ENCODE data around the gene SMYD2. TPM values are rescaled to one million over a fixed set of nuclear protein-coding genes. Genes with fewer than 3 reads are reported as not detected.

SMYD2 gene
- total RNA-seq, 1 experiment from 2014 or later: 33.1 TPM

GRCh38 chr1:214289574-214290272 lies 8.8 kb downstream of the SMYD2 start:
- no peaks in the 10 kb centered on the region for H3K27me3 ChIP-seq (ENCODE audit: low read length)
- H3K4me3 ChIP-seq (ENCODE audit: low read length): no peak overlapping the region
- H3K9ac ChIP-seq (ENCODE audit: low read length): no peak overlapping the region
- no peaks in the 10 kb centered on the region for H3K36me3 ChIP-seq (ENCODE audit: insufficient read depth, low read length)
- H3K9me3 ChIP-seq (ENCODE audit: low read length): no peaks in the 10 kb centered on the region
- DNase-seq: no peak
- H3K27ac ChIP-seq (ENCODE audit: low read length): no peak overlapping the region
- peaks cover 44% of the 10 kb centered on the region for H4K20me1 ChIP-seq (ENCODE audit: insufficient read depth, low read depth, low read length)
- H3K79me2 ChIP-seq (ENCODE audit: low read length): 0 out of 2 replicates have a peak, but pooled peaks cover 10% of the 10 kb centered on the region
- no peaks in the 10 kb centered on the region for H3K4me1 ChIP-seq (ENCODE audit: low read length)
- H2AFZ ChIP-seq (ENCODE audit: low read length): no peak overlapping the region
- H3K4me2 ChIP-seq (ENCODE audit: low read depth, low read length, poor library complexity, severe bottlenecking): no peak overlapping the region
- H3K9me2 ChIP-seq (replicated peaks; ENCODE audit: insufficient read depth, low read length): no peaks in the 10 kb centered on the region

GRCh38 chr1:214290424-214291037 lies 9.6 kb downstream of the SMYD2 start:
- H3K9me2 ChIP-seq (replicated peaks; ENCODE audit: insufficient read depth, low read length): no peaks in the 10 kb centered on the region
- no peak overlapping the region for H3K27ac ChIP-seq (ENCODE audit: low read length)
- peaks cover 46% of the 10 kb centered on the region for H4K20me1 ChIP-seq (ENCODE audit: insufficient read depth, low read depth, low read length)
- no peak overlapping the region for H2AFZ ChIP-seq (ENCODE audit: low read length)
- no peaks in the 10 kb centered on the region for H3K27me3 ChIP-seq (ENCODE audit: low read length)
- no peaks in the 10 kb centered on the region for H3K9me3 ChIP-seq (ENCODE audit: low read length)
- no peak overlapping the region for H3K4me3 ChIP-seq (ENCODE audit: low read length)
- no peaks in the 10 kb centered on the region for H3K36me3 ChIP-seq (ENCODE audit: insufficient read depth, low read length)
- peaks cover 13% of the 10 kb centered on the region; the same call in 1 of the 2 replicates for H3K79me2 ChIP-seq (ENCODE audit: low read length)
- no peaks in the 10 kb centered on the region for H3K4me1 ChIP-seq (ENCODE audit: low read length)
- no peak overlapping the region for H3K9ac ChIP-seq (ENCODE audit: low read length)
- DNase-seq: no peak
- H3K4me2 ChIP-seq (ENCODE audit: low read depth, low read length, poor library complexity, severe bottlenecking): no peak overlapping the region

GRCh38 chr1:214292322-214292721 lies 11.4 kb downstream of the SMYD2 start:
- no peak overlapping the region for H3K4me3 ChIP-seq (ENCODE audit: low read length)
- no peaks in the 10 kb centered on the region for H3K27me3 ChIP-seq (ENCODE audit: low read length)
- no peak overlapping the region for H3K9ac ChIP-seq (ENCODE audit: low read length)
- H3K36me3 ChIP-seq (ENCODE audit: insufficient read depth, low read length): no peaks in the 10 kb centered on the region
- H3K27ac ChIP-seq (ENCODE audit: low read length): no peak overlapping the region
- H3K4me1 ChIP-seq (ENCODE audit: low read length): no peaks in the 10 kb centered on the region
- H3K9me3 ChIP-seq (ENCODE audit: low read length): no peaks in the 10 kb centered on the region
- DNase-seq: no peak
- H3K9me2 ChIP-seq (replicated peaks; ENCODE audit: insufficient read depth, low read length): no peaks in the 10 kb centered on the region
- H3K79me2 ChIP-seq (ENCODE audit: low read length): peaks cover 4% of the 10 kb centered on the region; the same call in 1 of the 2 replicates
- H3K4me2 ChIP-seq (ENCODE audit: low read depth, low read length, poor library complexity, severe bottlenecking): no peak overlapping the region
- H2AFZ ChIP-seq (ENCODE audit: low read length): no peak overlapping the region
- H4K20me1 ChIP-seq (ENCODE audit: insufficient read depth, low read depth, low read length): peaks cover 53% of the 10 kb centered on the region

GRCh38 chr1:214295934-214296333 lies 15.0 kb downstream of the SMYD2 start:
- Histone ChIP-seq H3K9me3 (ENCODE audit: low read length) (no peaks in the 10 kb centered on the region), H3K27me3 (ENCODE audit: low read length) (no peaks in the 10 kb centered on the region), H3K9me2 (replicated peaks; ENCODE audit: insufficient read depth, low read length) (no peaks in the 10 kb centered on the region), H3K36me3 (ENCODE audit: insufficient read depth, low read length) (no peaks in the 10 kb centered on the region), H3K27ac (ENCODE audit: low read length) (no peak overlapping the region), H3K4me3 (ENCODE audit: low read length) (no peak overlapping the region), H3K4me1 (ENCODE audit: low read length) (no peaks in the 10 kb centered on the region), H3K79me2 (ENCODE audit: low read length) (peaks cover 4% of the 10 kb centered on the region; the same call in 1 of the 2 replicates), H4K20me1 (ENCODE audit: insufficient read depth, low read depth, low read length) (peaks cover 40% of the 10 kb centered on the region), H2AFZ (ENCODE audit: low read length) (no peak overlapping the region), H3K9ac (ENCODE audit: low read length) (no peak overlapping the region), H3K4me2 (ENCODE audit: low read depth, low read length, poor library complexity, severe bottlenecking) (no peak overlapping the region)
- no peak for DNase-seq

GRCh38 chr1:214296860-214297745 lies 16.1 kb downstream of the SMYD2 start:
- Histone ChIP-seq H3K27me3 (ENCODE audit: low read length) (no peaks in the 10 kb centered on the region), H3K79me2 (ENCODE audit: low read length) (peaks cover 4% of the 10 kb centered on the region; the same call in 1 of the 2 replicates), H3K4me1 (ENCODE audit: low read length) (no peaks in the 10 kb centered on the region), H3K36me3 (ENCODE audit: insufficient read depth, low read length) (no peaks in the 10 kb centered on the region), H3K9me2 (replicated peaks; ENCODE audit: insufficient read depth, low read length) (no peaks in the 10 kb centered on the region), H3K4me3 (ENCODE audit: low read length) (no peak overlapping the region), H2AFZ (ENCODE audit: low read length) (no peak overlapping the region), H3K9ac (ENCODE audit: low read length) (no peak overlapping the region), H3K9me3 (ENCODE audit: low read length) (no peaks in the 10 kb centered on the region), H3K4me2 (ENCODE audit: low read depth, low read length, poor library complexity, severe bottlenecking) (no peak overlapping the region), H3K27ac (ENCODE audit: low read length) (no peak overlapping the region), H4K20me1 (ENCODE audit: insufficient read depth, low read depth, low read length) (peaks cover 39% of the 10 kb centered on the region)
- DNase-seq: no peak

GRCh38 chr1:214300149-214300780 lies 19.3 kb downstream of the SMYD2 start:
- H3K9ac ChIP-seq (ENCODE audit: low read length): no peak overlapping the region
- H3K9me2 ChIP-seq (replicated peaks; ENCODE audit: insufficient read depth, low read length): no peaks in the 10 kb centered on the region
- H3K36me3 ChIP-seq (ENCODE audit: insufficient read depth, low read length): no peaks in the 10 kb centered on the region
- no peak overlapping the region for H2AFZ ChIP-seq (ENCODE audit: low read length)
- H3K27me3 ChIP-seq (ENCODE audit: low read length): no peaks in the 10 kb centered on the region
- DNase-seq: no peak
- no peaks in the 10 kb centered on the region for H3K9me3 ChIP-seq (ENCODE audit: low read length)
- no peak overlapping the region for H3K4me3 ChIP-seq (ENCODE audit: low read length)
- H3K4me1 ChIP-seq (ENCODE audit: low read length): peaks cover 6% of the 10 kb centered on the region
- no peak overlapping the region for H3K27ac ChIP-seq (ENCODE audit: low read length)
- no peak overlapping the region for H3K4me2 ChIP-seq (ENCODE audit: low read depth, low read length, poor library complexity, severe bottlenecking)
- H3K79me2 ChIP-seq (ENCODE audit: low read length): peaks cover under 1% of the 10 kb centered on the region; the same call in 1 of the 2 replicates
- H4K20me1 ChIP-seq (ENCODE audit: insufficient read depth, low read depth, low read length): peaks cover 29% of the 10 kb centered on the region

GRCh38 chr1:214301526-214301925 lies 20.6 kb downstream of the SMYD2 start:
- Histone ChIP-seq H3K9me2 (replicated peaks; ENCODE audit: insufficient read depth, low read length) (no peaks in the 10 kb centered on the region), H2AFZ (ENCODE audit: low read length) (no peak overlapping the region), H3K27ac (ENCODE audit: low read length) (no peak overlapping the region), H3K36me3 (ENCODE audit: insufficient read depth, low read length) (no peaks in the 10 kb centered on the region), H3K79me2 (ENCODE audit: low read length) (no peaks in the 10 kb centered on the region), H3K4me2 (ENCODE audit: low read depth, low read length, poor library complexity, severe bottlenecking) (no peak overlapping the region), H3K4me1 (ENCODE audit: low read length) (peaks cover 6% of the 10 kb centered on the region), H3K9ac (ENCODE audit: low read length) (no peak overlapping the region), H3K4me3 (ENCODE audit: low read length) (no peak overlapping the region), H3K9me3 (ENCODE audit: low read length) (no peaks in the 10 kb centered on the region), H3K27me3 (ENCODE audit: low read length) (no peaks in the 10 kb centered on the region), H4K20me1 (ENCODE audit: insufficient read depth, low read depth, low read length) (peaks cover 19% of the 10 kb centered on the region)
- no peak for DNase-seq

All from Karpas-422 (cell line).